GM13976 (cell line): ENCODE measurements around the gene SCD5.

Experiments used
- DNase-seq: peaks from one replicate; pipeline ENCODE4 v3.0.0; 2012; ENCODE audit warnings: low spot score
- in situ Hi-C: fragments of 300-500 bp; cut with MboI; formaldehyde crosslinking; loops from one replicate; pipeline ENCODE4 v1.12.0; 2022; ENCODE audit warnings: low sequenced_read_pairs, mixed read lengths, inconsistent platforms; ENCODE audit not compliant: unreplicated experiment
- TF ChIP-seq, protein P1 (sequence below): IDR thresholded peaks from 2 replicates; pipeline ENCODE4 v1.5.1; 2012; ENCODE audit warnings: borderline replicate concordance, mild to moderate bottlenecking; ENCODE audit not compliant: insufficient read depth; ENCODE audit errors: extremely low read depth, missing control alignments, control extremely low read depth

The SCD5 gene

DNA sequence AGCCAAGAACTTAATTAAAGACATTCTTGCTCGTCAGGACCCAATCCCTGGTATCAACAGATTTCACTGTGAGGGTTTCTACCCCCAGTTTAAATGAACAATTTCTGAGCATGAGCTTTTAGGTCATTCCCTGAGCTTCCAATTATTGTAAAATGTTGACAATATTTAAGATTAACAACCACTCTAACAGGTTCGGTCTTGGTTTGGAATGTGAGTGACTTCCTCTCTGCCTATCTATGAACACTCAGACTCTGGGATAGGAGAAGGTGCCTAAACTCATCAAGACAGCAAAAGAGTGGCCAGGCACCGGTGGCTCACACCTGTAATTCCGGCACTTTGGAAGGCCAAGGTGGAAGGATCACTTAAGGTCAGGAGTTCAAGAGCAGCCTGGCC, 153.9 kb downstream of the SCD5 start:
- DNase-seq = no peak
- in situ Hi-C loops = no loop called here
- TF ChIP-seq, protein P1, sequence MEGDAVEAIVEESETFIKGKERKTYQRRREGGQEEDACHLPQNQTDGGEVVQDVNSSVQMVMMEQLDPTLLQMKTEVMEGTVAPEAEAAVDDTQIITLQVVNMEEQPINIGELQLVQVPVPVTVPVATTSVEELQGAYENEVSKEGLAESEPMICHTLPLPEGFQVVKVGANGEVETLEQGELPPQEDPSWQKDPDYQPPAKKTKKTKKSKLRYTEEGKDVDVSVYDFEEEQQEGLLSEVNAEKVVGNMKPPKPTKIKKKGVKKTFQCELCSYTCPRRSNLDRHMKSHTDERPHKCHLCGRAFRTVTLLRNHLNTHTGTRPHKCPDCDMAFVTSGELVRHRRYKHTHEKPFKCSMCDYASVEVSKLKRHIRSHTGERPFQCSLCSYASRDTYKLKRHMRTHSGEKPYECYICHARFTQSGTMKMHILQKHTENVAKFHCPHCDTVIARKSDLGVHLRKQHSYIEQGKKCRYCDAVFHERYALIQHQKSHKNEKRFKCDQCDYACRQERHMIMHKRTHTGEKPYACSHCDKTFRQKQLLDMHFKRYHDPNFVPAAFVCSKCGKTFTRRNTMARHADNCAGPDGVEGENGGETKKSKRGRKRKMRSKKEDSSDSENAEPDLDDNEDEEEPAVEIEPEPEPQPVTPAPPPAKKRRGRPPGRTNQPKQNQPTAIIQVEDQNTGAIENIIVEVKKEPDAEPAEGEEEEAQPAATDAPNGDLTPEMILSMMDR = no peak

DNA sequence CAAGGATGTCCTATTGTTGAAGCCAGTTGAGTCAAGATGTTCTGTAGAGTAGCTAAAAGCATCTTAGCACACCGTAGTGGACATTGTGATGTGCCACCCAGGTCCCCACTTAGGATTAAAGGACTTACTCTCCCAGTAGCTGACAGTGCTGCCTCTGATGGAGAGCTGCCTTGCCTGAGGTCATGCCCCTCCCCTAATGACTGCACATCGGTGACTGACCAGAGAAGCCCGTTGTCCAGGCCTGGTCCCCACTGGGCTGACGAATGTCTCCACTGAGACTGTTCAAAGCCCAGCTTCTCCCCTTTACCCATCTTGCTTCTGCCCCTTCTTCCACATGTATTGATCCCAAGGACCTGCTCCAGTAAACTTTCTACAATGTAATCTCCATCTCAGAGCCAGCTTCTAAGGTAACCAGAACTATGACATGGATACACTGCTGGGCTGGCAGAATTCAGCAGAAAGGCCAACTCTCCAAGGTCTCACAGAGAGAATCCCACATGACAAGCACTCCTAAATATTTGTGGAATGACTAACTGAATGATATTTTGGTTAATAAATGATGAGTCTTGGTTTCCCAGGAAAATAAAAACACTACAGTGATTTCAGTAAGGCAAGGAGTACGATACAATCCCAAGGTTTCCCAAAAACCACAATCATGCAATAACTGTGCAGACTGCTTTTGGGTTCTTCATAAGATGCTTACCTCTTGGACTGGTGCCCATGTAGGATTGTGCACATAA, 154.4 kb downstream of the SCD5 start:
- in situ Hi-C loops = no loop called here
- TF ChIP-seq, protein P1 = no peak
- no peak for DNase-seq

DNA sequence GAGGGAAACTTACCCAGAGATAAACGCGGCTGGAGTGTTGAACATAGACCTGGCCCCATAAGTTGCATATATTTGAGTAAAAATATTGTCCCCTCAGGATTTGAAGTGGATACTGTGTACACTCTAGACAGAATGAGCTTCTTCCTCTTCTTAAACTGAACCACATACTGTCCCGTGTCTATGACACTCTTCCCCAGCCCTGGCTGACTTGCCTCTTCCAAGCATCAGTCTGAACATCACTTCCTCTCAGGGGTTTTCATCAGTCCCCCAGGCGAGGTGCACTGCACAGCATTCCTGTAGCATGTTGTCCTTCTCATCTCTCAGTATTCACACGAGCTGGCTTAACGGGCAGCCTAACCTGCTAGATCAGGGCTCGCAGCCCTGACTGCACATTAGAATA, 156.3 kb downstream of the SCD5 start:
- in situ Hi-C loops = no loop called here
- no peak for DNase-seq
- TF ChIP-seq, protein P1 = no peak

DNA sequence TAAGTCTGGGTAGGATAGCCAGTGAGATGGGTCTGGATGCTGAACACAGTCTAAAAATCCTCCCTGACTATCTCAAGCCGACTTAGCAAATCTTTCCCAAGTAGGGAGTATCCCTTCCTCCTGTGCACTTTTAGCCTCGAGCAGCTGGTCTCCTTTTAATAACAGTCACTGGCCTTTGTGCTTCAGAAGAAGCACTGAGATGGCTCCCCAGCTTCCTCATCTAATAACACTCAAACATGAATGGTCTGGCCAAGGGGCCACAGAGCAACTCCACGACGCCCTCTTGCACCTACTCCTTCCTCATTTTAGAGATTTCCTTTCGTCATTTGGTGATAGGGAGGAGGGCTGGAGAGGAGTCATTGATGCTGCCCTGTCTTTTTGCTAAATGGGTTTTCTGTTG, 158.1 kb downstream of the SCD5 start:
- no peak for DNase-seq
- in situ Hi-C loops = no loop called here
- TF ChIP-seq, protein P1 = no peak

DNA sequence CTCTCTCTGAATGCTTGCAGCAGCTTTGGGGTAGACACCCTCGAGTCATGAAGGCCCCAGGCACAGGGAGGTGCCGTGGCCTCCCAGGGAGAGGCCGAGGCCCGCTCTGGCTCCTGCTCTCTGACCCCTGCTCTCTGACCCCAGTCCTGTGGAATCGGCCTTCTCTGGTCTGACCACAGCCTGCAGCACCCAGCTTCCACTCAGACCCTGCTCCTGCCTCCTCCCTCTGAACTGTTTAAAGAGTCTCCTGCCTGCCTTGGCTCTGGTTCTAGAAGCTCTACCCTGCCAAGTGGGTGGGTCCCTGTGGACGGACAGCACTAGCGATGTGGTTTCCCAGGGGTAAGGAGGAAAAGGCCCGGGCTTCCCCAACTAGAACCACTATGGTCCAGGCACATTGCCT, 158.6 kb downstream of the SCD5 start:
- TF ChIP-seq, protein P1 = no peak
- in situ Hi-C loops = no loop called here
- DNase-seq = no peak

GRCh38 chr4:82638479-82638878, 160.1 kb downstream of the SCD5 start:
- in situ Hi-C loops = no loop called here
- no peak for DNase-seq

More at GRCh38 chr4:82638479-82638878, 160.1 kb downstream of the SCD5 start:
- TF ChIP-seq, protein P1 = no peak
